HG03558 (cell line): Measurements from ENCODE around the gene FOXJ1.

Experiments used
- ATAC-seq: cut with Tn5 transposase; IDR thresholded peaks from one replicate; pipeline ENCODE4 v1.9.1; 2021; ENCODE audit warnings: moderate number of reproducible peaks; ENCODE audit not compliant: unreplicated experiment; ENCODE audit errors: extremely low read depth

FOXJ1 gene

GRCh38 chr17:76097716-76098295 lies 43.2 kb downstream of the FOXJ1 start:
- no peak for ATAC-seq

- ATAC-seq, result no peak
Measured at GRCh38 chr17:76095943-76096342, 45.1 kb downstream of the FOXJ1 start.

GRCh38 chr17:76094046-76094445 lies 47.0 kb downstream of the FOXJ1 start:
- no peak for ATAC-seq

GRCh38 chr17:76092526-76093413 lies 48.3 kb downstream of the FOXJ1 start:
- no peak for ATAC-seq

GRCh38 chr17:76091526-76092286 lies 49.3 kb downstream of the FOXJ1 start:
- no peak for ATAC-seq

- ATAC-seq, result no peak
Measured at GRCh38 chr17:76090517-76091129, 50.4 kb downstream of the FOXJ1 start.

- no peak for ATAC-seq
Measured at GRCh38 chr17:76089680-76090516, 51.1 kb downstream of the FOXJ1 start.

GRCh38 chr17:76088868-76089576 lies 52.0 kb downstream of the FOXJ1 start:
- ATAC-seq, result no peak

GRCh38 chr17:76088041-76088867 lies 52.8 kb downstream of the FOXJ1 start:
- no peak for ATAC-seq

GRCh38 chr17:76087531-76087930 lies 53.5 kb downstream of the FOXJ1 start:
- ATAC-seq, result no peak

- ATAC-seq, result no peak
Measured at GRCh38 chr17:76086384-76086783, 54.7 kb downstream of the FOXJ1 start.
